SH-SY5Y (cell line): ENCODE measurements around the gene COLEC11.

Experiments
- GATA2 ChIP-seq: IDR thresholded peaks from 2 replicates; pipeline ENCODE4 v1.6.1; 2011; ENCODE audit warnings: mild to moderate bottlenecking, low read depth, low read length
- GATA3 ChIP-seq: IDR thresholded peaks from 2 replicates; pipeline ENCODE4 v1.6.1; 2011; ENCODE audit warnings: low read depth, mild to moderate bottlenecking, low read length, moderate library complexity

DNA sequence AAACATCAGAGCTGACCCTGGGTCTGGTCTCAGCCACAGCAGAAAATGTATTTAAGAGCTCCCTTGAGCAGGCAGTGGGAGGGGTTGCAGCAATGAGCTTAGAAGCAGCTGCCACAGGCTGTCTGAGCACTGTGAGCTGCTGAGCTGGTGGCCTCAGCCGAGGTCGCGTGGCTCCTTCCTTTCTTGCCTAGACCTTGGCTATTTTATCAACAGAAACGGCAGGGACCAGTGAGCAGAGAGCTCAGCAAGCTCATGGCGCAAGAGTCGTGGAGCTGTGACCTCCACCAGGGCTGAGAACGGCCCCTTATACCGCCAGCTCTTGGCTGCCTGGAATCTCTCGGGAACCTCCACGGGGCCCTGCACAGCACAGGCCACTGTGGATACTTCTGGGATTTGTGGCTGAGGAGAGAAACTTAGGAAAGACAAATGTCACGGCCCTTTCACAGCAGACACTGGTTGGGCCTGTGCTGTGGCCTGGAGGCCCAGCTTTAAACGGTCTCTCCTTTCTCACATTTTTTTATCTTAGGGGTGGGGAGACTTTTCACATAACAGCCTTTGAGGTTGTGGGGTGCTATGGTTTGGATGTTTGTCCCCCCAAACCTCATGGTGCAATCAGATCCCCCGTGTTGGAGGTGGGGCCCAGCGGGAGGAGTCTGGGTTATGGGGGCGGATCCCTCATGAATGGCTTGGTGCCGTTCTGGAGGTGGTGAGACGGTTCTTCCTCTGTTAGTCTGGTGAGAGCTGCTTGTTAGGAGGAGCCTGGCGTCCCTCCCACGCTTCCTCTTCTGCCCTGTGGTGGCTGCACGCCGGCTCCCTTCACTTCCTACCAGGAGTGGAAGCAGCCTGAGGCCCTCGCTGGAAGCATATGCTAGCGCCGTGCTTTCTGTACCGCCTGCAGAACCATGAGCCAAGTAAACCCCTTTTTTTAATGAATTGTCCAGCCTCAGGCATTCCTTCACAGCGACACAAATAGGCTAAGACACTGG lies 64.8 kb downstream of the COLEC11 start:
- TF ChIP-seq GATA2 (no peak), GATA3 (no peak)
